Gastroesophageal sphincter (tissue), 3 donors: Measurements from ENCODE around the gene ASIC1.

Experiments
- POLR2A ChIP-seq, 2 donors: fragments of 450-650 bp; IDR thresholded peaks; one replicate each; pipeline ENCODE4 v1.6.1; 2017; ENCODE audit warnings: antibody characterized with exemption in 2 of 2, mild to moderate bottlenecking in 2 of 2, moderate library complexity in 1 of 2
- TF ChIP-seq, protein P1 (sequence below), 4 experiments: fragments of 200-600 bp in 2 of 4; fragments of 450-650 bp in 2 of 4; sonication (generic) in 1 of 4; IDR thresholded peaks; one replicate each; pipeline ENCODE4 v1.5.1; 2017 to 2019; ENCODE audit warnings: antibody characterized with exemption in 4 of 4, mild to moderate bottlenecking in 2 of 4, moderate library complexity in 2 of 4

DNA sequence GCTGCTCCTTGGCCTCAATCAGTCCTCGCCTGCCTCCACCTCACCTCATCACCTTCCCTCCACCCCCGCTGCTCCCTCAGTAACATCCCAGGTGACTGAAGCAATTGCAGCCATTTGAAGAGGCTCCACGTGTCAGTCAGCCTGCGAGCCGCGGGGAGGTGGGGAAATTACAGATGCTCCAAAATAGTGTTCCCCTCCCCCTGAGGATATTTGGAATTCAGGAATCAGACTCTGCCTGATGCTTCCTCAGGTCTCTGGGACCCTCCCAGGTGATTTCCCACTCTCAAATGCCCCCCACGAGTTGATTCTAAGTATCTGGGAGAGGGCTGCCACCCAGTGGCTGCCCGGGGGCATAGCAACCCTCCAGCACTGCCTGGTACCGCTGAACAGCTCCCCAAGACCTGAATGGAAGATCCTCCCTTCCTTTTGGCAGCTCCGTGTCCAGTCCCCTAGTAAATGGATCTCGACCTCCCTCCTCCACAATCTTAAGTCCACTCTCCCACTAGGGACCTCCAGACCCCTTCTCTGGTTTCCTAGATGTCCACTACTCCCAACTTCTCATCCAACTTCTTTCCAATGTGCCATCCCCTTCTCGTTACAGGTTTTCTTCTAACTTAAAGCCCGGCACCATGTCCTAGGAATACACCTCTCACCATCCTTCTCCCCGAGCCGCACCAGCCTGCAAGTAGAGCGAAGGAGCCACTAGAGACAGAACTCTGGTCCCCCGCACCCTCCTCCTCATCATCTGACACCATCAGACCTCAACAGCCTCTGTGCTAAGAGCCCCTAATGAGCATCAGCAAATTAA lies 1.4 kb upstream of the ASIC1 start:
- no peak for TF ChIP-seq POLR2A (IDR thresholded peaks at IDR 0.05)
- TF ChIP-seq, protein P1, sequence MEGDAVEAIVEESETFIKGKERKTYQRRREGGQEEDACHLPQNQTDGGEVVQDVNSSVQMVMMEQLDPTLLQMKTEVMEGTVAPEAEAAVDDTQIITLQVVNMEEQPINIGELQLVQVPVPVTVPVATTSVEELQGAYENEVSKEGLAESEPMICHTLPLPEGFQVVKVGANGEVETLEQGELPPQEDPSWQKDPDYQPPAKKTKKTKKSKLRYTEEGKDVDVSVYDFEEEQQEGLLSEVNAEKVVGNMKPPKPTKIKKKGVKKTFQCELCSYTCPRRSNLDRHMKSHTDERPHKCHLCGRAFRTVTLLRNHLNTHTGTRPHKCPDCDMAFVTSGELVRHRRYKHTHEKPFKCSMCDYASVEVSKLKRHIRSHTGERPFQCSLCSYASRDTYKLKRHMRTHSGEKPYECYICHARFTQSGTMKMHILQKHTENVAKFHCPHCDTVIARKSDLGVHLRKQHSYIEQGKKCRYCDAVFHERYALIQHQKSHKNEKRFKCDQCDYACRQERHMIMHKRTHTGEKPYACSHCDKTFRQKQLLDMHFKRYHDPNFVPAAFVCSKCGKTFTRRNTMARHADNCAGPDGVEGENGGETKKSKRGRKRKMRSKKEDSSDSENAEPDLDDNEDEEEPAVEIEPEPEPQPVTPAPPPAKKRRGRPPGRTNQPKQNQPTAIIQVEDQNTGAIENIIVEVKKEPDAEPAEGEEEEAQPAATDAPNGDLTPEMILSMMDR (IDR thresholded peaks at IDR 0.05) = peak in 3 of 4 experiments; percentile 79 to 97 (median 83)
